BE2C (cell line): ENCODE results near the gene ZBBX.

Source experiments
- DNase-seq: peaks from one replicate; pipeline ENCODE4 v3.0.0-alpha.2; 2020
- H3K27me3 ChIP-seq: fragments of 250-450 bp; sonication (Bioruptor Pico); 2 replicates; pipeline ENCODE4 v1.5.1; 2020; ENCODE audit warnings: mild to moderate bottlenecking
- H3K36me3 ChIP-seq: fragments of 250-450 bp; sonication (Bioruptor Pico); 2 replicates; pipeline ENCODE4 v1.5.1; 2020; ENCODE audit warnings: mild to moderate bottlenecking
- H3K4me1 ChIP-seq: fragments of 250-450 bp; sonication (Bioruptor Pico); 2 replicates; pipeline ENCODE4 v1.5.1; 2020
- H3K4me3 ChIP-seq: 2 replicates; pipeline ENCODE4 v1.5.1; 2011; ENCODE audit warnings: low read depth, low read length
- H3K9me3 ChIP-seq: fragments of 250-450 bp; sonication (Bioruptor Pico); 2 replicates; pipeline ENCODE4 v1.5.1; 2020
- CTCF ChIP-seq: IDR thresholded peaks from 2 replicates; pipeline ENCODE4 v1.5.1; 2012; ENCODE audit warnings: mild to moderate bottlenecking, low read depth, low read length

ZBBX gene

GRCh38 chr3:167396075-167396474 lies 16.0 kb upstream of the ZBBX start:
- Histone ChIP-seq H3K4me3 (no peak overlapping the region), H3K4me1 (no peaks in the 10 kb centered on the region), H3K36me3 (no peaks in the 10 kb centered on the region), H3K27me3 (no peaks in the 10 kb centered on the region), H3K9me3 (no peaks in the 10 kb centered on the region)
- TF ChIP-seq CTCF: no peak
- no peak for DNase-seq

- Histone ChIP-seq H3K9me3 (no peaks in the 10 kb centered on the region), H3K27me3 (no peaks in the 10 kb centered on the region), H3K4me1 (no peaks in the 10 kb centered on the region), H3K4me3 (no peak overlapping the region), H3K36me3 (no peaks in the 10 kb centered on the region)
- DNase-seq: no peak
- TF ChIP-seq CTCF: no peak
These were observed 13.9 kb upstream of the ZBBX start for GRCh38 chr3:167394003-167394402.

- Histone ChIP-seq H3K4me1 (no peaks in the 10 kb centered on the region), H3K4me3 (no peak overlapping the region), H3K27me3 (peaks cover 3% of the 10 kb centered on the region; the same call in 1 of the 2 replicates), H3K9me3 (no peaks in the 10 kb centered on the region), H3K36me3 (no peaks in the 10 kb centered on the region)
- TF ChIP-seq CTCF: no peak
- no peak for DNase-seq
These were observed 2.1 kb upstream of the ZBBX start for GRCh38 chr3:167382155-167382554.

GRCh38 chr3:167375478-167375877 lies 4.6 kb downstream of the ZBBX start:
- no peak for DNase-seq
- no peaks in the 10 kb centered on the region for H3K4me1 ChIP-seq

GRCh38 chr3:167372138-167372537 lies 8.0 kb downstream of the ZBBX start:
- Histone ChIP-seq H3K4me3 (no peak overlapping the region), H3K36me3 (no peaks in the 10 kb centered on the region), H3K4me1 (no peaks in the 10 kb centered on the region), H3K9me3 (no peaks in the 10 kb centered on the region), H3K27me3 (no peaks in the 10 kb centered on the region)
- no peak for TF ChIP-seq CTCF
- DNase-seq: no peak

More at GRCh38 chr3:167375478-167375877, 4.6 kb downstream of the ZBBX start:
- no peak for TF ChIP-seq CTCF
- no peak overlapping the region for H3K4me3 ChIP-seq
- no peaks in the 10 kb centered on the region for H3K9me3 ChIP-seq
- H3K27me3 ChIP-seq: no peaks in the 10 kb centered on the region
- H3K36me3 ChIP-seq: no peaks in the 10 kb centered on the region

GRCh38 chr3:167361948-167362347 lies 18.1 kb downstream of the ZBBX start:
- TF ChIP-seq CTCF: no peak
- no peaks in the 10 kb centered on the region for H3K9me3 ChIP-seq
- no peaks in the 10 kb centered on the region for H3K36me3 ChIP-seq
- no peaks in the 10 kb centered on the region for H3K4me1 ChIP-seq
- H3K27me3 ChIP-seq: no peaks in the 10 kb centered on the region
- no peak overlapping the region for H3K4me3 ChIP-seq
- DNase-seq: no peak
